WI38 (cell line): Measurements from ENCODE around the gene KCNJ12.
"Not testable (repeated sequence)": the region's sequence is repeated elsewhere in the genome, so short reads cannot be mapped to it uniquely, and the experiment has no call there.

ENCODE experiments used
- H3K4me3 ChIP-seq: 2 replicates; pipeline ENCODE4 v1.5.1; 2011; ENCODE audit warnings: low read depth, mild to moderate bottlenecking, control low read depth, low read length
- TF ChIP-seq, protein P1 (sequence below): IDR thresholded peaks from 2 replicates; pipeline ENCODE4 v1.5.1; 2012; ENCODE audit warnings: low read depth, mild to moderate bottlenecking, control low read depth, low read length

The KCNJ12 gene

DNA sequence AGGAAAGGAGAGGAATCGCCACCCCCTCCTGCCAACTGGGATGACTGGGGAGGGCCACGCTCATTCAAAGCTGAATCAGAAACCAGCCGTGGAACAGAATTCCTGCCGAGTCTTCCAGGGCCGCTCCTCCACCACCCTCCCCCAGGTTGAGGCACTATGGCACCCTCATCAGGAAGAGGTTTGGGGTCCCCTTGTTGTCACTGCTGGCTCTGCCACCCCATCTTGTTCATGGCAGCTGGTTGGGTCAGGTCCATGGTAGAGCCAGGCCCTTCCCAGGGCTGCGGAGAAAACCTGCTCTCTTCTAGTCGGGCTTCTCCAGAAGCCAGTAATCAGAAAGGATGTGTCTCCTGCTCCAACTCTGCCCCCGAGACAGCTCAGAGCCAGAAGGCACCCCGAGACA is 41.8 kb downstream of the KCNJ12 start:
- H3K4me3 ChIP-seq: no peak overlapping the region
- TF ChIP-seq, protein P1, sequence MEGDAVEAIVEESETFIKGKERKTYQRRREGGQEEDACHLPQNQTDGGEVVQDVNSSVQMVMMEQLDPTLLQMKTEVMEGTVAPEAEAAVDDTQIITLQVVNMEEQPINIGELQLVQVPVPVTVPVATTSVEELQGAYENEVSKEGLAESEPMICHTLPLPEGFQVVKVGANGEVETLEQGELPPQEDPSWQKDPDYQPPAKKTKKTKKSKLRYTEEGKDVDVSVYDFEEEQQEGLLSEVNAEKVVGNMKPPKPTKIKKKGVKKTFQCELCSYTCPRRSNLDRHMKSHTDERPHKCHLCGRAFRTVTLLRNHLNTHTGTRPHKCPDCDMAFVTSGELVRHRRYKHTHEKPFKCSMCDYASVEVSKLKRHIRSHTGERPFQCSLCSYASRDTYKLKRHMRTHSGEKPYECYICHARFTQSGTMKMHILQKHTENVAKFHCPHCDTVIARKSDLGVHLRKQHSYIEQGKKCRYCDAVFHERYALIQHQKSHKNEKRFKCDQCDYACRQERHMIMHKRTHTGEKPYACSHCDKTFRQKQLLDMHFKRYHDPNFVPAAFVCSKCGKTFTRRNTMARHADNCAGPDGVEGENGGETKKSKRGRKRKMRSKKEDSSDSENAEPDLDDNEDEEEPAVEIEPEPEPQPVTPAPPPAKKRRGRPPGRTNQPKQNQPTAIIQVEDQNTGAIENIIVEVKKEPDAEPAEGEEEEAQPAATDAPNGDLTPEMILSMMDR: no peak

DNA sequence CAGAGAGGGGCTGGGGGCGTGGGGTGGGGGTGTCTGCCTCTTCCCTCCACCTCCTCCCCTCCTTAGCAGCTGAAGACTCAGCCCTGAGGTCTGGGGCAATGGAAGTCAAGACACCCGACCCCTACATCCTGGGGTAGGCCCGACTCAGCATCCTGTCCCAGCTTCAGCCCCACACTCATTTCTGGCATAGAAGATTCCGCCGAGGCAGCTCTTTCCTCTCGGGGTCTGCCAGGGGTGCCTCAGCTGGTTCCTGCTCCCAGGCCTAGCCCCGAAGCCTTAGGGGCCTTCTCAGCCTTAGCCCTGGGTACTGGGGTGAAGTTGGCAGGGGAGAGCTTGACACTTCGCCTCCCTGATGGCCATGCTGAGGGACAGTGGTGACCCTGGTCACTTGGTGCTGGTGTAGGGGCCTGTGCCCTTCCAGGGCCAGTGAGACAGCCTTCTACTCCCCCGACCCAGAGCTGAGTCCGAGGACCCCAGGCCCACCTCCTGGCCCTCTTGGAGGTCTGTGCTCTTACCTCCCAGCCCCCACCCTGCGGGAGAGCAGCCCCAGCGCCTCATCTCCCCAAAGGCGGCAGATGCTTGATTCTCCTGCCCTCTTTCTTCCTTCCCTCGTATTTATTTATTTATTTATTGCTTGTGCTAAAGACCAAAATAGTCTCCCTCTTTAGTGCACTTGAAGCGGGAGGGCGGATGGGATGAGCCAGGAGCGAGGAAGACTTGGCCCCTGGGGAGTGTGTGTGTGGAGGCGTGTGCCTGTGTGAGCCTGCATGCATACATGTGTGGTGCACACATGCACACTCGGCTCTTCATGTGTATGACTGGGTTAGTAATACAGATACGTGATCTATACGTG is 42.5 kb downstream of the KCNJ12 start:
- H3K4me3 ChIP-seq: no peak overlapping the region
- TF ChIP-seq, protein P1: no peak

DNA sequence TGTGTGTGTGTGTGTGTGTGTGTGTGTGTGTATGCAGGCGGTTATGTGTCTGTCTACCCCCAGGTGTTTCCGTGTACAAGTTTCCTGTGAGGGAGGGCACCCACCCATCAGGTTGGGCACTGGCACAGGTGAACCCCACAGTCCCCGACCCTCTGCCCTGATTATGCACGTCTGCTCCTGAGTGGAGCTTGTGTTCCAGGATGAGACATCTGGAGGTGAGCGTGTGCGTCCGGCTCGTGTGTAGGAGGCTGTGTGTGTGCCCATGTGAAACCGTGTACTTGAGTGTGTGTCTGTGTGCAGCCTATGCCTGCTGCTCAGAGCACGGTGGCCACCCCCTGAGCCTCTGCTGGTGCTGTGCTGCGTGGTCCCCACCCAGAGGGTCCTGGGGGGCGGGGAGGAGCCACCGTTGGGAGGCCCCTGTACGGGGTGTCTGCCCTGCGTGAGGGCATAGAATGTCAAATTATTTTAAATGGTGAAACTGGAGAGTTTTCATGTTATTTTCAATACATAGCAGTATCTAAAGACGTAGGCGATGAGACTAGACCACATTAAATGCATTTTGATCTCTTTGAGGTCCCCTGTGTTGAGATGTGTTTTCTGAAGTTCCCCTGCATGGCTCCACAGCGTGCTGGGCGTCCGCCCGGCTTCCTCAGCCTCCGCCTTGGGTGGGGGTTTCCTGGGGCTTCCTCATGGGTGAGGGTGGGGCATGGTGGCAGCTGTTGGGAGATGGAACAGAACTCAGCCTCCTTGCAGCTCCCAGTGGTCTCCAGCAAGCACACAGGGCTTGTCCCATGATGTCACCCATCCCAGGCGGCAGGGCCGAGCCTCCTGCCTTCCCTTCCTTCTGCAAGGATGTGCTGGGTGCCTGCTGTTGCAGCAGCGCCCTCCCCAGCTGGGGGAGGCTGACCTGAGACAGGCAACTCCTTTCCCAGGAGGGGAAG is 43.4 kb downstream of the KCNJ12 start:
- TF ChIP-seq, protein P1: no peak
- no peak overlapping the region for H3K4me3 ChIP-seq

DNA sequence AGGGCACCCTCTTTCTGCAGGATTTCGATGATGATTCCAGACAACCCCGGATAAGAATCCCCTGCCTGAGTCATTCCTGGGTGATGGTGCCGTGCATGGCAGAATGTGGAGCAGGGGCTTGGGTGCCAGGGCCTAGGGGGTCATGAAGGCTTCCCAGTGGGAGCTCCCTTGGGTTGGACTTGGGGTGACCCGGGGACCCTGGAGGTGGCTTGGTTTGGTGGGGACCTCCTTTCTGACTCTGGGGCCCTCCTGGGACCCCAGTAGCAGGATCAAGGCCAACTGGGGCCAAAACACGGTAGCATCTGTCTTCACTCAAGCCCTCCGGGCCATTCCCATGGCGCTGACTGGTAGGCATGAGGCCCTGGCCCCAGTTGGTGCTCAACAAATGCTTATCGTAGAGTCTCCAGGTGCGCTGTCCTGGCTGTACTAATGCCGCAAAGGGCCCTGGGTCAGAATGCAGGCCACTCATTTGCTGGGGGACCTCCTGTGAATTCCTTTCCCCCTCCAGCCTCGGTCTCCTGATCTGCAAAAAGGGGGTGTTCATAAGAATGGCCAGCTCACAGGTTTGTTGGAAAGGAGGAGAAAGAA is 44.4 kb downstream of the KCNJ12 start:
- H3K4me3 ChIP-seq: not testable (repeated sequence)

DNA sequence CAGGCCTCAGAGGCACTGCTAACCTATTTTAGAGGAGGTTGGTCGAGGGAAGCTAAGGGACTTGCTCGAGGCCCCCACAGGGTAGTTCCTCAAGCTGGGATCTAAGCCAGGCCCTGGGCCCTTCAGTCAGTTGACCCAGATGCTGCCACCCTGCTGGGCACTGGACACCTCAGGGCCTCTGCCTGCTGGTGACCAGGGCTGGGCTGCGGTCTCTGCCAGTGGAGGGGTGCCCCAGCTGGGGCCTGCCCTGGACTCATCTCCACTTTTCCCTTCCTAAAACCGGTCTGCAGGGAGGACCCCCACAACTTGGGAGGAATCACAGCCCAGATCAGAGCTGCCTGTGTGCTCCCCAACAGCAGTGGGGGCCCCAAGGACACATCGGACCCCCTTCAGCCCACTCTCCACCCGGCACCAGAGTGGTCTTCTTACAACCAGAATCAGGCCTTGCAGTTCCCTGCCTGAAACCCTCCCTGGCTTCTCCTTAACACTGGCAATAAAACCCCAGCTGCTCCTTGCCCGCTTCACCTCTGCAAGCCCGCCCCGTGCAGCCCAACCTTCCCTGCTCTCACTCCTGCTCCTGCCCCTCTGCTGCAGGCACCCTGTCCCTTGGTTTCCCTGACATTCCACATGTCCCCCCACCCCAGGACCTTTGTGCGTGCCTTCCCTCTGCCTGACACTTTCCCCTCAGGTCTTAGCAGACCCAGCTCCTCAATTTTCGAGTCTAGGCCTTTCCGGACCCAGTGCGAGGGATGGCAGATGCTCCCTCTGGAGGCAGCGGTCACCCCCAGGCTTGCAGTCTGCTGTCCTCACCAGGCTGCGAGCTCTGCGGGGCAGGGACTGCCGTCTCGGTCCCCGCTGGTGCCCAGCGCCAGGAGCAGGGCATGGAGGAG is 45.5 kb downstream of the KCNJ12 start:
- not testable (repeated sequence) for H3K4me3 ChIP-seq

DNA sequence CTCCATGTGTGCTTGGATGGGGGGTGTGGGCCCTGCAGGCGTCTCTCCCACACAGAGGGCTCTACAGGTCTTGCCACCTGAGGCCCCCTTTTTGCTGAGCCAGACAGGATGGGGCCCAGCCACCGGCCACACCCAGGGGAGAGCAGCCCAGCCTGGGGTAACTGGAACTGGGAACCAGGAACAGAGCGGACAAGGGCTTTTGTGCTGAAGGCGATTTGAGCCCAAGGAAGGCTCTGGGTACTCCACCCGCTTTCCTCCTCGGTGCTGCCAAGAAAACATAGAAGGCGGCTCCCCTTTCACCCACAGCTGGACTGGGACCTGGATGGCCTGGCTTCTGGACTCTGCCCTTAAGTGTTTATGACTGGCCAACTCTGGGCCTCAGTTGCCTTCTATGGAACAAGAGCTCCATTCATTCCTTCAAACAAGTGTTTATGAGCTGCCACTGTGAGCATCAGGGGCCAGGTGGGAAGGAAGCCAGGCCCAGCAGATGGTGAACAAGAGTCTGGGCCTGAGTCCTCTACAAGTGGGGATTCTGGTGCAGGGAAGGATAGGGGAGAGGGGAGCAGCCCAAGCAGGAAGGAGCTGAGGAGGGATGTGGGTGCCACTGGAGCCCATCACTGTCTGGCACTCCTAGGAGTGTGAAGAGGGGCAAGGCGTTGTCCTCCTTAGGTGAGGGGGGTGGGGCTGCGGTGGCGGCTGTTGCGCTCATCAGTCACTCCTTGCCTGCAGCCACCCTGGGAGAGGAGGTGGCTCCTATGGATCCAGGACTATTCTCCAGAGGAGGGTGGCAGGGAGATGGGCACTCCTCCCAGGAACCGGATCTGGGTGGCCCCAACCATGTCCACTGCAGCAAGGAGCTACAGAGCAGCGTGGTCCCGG is 46.4 kb downstream of the KCNJ12 start:
- H3K4me3 ChIP-seq: not testable (repeated sequence)

DNA sequence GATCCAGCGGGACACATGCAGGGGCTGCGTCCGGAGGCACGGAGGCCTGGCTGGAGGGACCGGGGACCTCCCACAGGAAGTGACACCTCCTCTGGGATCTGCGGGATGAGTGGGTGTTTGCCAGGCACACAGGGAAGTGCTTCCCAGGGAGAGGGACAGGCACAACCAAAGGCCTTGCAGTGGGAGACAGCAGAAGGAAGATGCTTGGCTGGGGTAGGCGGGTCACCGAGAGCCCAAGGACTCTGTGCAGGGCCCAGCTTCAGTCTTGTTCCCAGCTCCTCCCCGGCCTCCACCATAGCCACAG is 47.0 kb downstream of the KCNJ12 start:
- H3K4me3 ChIP-seq: not testable (repeated sequence)

DNA sequence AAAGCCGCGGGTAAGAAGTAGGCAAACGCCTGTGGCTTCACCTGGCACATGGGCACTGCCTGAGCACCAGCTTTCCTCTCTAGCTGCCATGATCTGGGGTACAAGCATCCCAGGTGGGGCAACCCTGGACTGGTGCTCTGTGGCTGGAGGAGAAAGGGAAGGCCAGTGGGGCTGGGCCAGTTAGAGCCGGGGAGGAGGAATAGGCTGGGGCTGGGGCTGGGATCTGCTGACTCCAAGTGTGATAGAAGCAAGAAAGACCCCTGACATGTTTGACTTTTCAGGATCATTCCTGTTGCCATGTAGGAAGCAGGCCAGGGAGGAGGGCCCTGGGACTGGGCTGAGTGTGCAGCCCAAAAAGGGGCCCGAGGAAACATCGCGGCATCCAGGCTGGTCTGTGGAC is 48.5 kb downstream of the KCNJ12 start:
- H3K4me3 ChIP-seq: not testable (repeated sequence)

DNA sequence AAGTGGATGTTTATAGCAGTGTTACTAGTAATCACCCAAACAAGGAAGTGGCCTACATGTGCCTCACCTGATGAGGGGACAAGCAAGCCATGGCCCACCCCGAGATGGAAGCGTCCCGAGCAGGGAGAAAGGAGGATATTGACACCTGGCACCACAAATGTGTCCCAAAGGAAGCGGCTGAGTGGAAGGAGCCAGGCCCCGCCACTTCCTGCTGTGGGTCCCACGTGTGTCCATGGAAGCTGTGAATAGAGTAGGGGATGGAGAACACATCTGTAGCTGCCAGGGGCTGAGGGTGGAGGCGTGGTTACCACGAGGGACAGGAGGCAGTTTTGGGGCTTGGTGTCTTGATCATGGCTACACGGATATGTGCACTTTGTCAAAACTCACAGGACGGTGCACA is 49.2 kb downstream of the KCNJ12 start:
- H3K4me3 ChIP-seq: no peak overlapping the region
- TF ChIP-seq, protein P1: no peak
